A549 (cell line): ENCODE measurements around the gene TMEM121. TPM values are rescaled to one million over a fixed set of nuclear protein-coding genes. Genes with fewer than 3 reads are reported as not detected.

Experiments used
- ATAC-seq, 2 experiments: fragments of 200-7000 bp in 1 of 2; fragments of >200 bp in 1 of 2; cut with Nextera tagmentation in 1 of 2; cut with Tn5 transposase in 1 of 2; 3 replicates each; pipeline versions ENCODE4 v1.8.0 to v1.9.1; 2018 to 2020; ENCODE audit warnings: mild to moderate bottlenecking in 1 of 2, moderate library complexity in 1 of 2
- CTCF ChIA-PET: fragments of 300-600 bp; sonication (Branson Sonifier 250); formaldehyde crosslinking; extraction: SDS; loops from one replicate; lab custom pipeline; 2021; ENCODE audit warnings: antibody characterized with exemption, inconsistent platforms; lab: Yijun Ruan, JAX
- POLR2A ChIA-PET: fragments of 350-600 bp; formaldehyde crosslinking; extraction: SDS; loops from one replicate; lab custom pipeline; 2021; ENCODE audit warnings: antibody characterized with exemption, inconsistent platforms; lab: Yijun Ruan, JAX
- DNase-seq, 2 experiments: peaks; one replicate each; pipeline versions ENCODE4 v3.0.0 to v3.0.0-alpha.2; 2011 to 2016; ENCODE audit warnings: low read depth in 1 of 2, low spot score in 1 of 2
- FAIRE-seq: peaks from 2 replicates; lab custom pipeline; 2011; peaks lifted over from hg19 to GRCh38; lab: Jason Lieb, UNC
- H3K27ac ChIP-seq, 2 experiments: fragments of >200 bp; sonication (Bioruptor Twin); formaldehyde crosslinking; 3 replicates each; pipeline ENCODE4 v1.5.1; 2016 to 2017
- H3K4me1 ChIP-seq: fragments of >200 bp; sonication (Bioruptor Twin); formaldehyde crosslinking; 3 replicates; pipeline ENCODE4 v1.6.1; 2016
- H3K4me2 ChIP-seq: fragments of >200 bp; sonication (Bioruptor Twin); formaldehyde crosslinking; 3 replicates; pipeline ENCODE4 v1.6.1; 2016
- H3K4me3 ChIP-seq: fragments of >200 bp; sonication (Bioruptor Twin); formaldehyde crosslinking; 3 replicates; pipeline ENCODE4 v1.5.1; 2016
- H3K9me3 ChIP-seq: fragments of >200 bp; sonication (Bioruptor Twin); formaldehyde crosslinking; 3 replicates; pipeline ENCODE4 v1.6.1; 2016
- CBX8 ChIP-seq: fragments of 200-600 bp; sonication (generic); IDR thresholded peaks from 2 replicates; pipeline ENCODE4 v1.6.1; 2016
- CEBPB ChIP-seq, 2 experiments: fragments of >200 bp in 1 of 2; sonication (Bioruptor Twin) in 1 of 2; formaldehyde crosslinking in 1 of 2; IDR thresholded peaks; 2 replicates each; pipeline ENCODE4 v1.6.1; 2012 to 2016
- CHD4 ChIP-seq: fragments of 200-600 bp; sonication (generic); IDR thresholded peaks from 2 replicates; pipeline ENCODE4 v1.6.1; 2016; ENCODE audit warnings: antibody characterized with exemption, mild to moderate bottlenecking, borderline replicate concordance
- FOSB ChIP-seq: fragments of 250-450 bp; sonication (Bioruptor Pico); IDR thresholded peaks from 2 replicates; pipeline ENCODE4 v1.5.0; 2020; ENCODE audit warnings: mild to moderate bottlenecking, moderate library complexity
- FOXS1 ChIP-seq: fragments of 250-450 bp; sonication (Bioruptor Pico); IDR thresholded peaks from 2 replicates; pipeline ENCODE4 v1.5.0; 2020; ENCODE audit warnings: mild to moderate bottlenecking, moderate library complexity
- GATA3 ChIP-seq: IDR thresholded peaks from 2 replicates; pipeline ENCODE4 v1.6.1; 2012; ENCODE audit warnings: borderline replicate concordance
- HEYL ChIP-seq: fragments of 250-450 bp; sonication (Bioruptor Pico); IDR thresholded peaks from 2 replicates; pipeline ENCODE4 v1.8.0; 2021; ENCODE audit warnings: mild to moderate bottlenecking, moderate library complexity
- HOXA7 ChIP-seq: fragments of 250-450 bp; sonication (Bioruptor Pico); IDR thresholded peaks from 2 replicates; pipeline ENCODE4 v1.5.0; 2020; ENCODE audit warnings: mild to moderate bottlenecking, moderate library complexity
- KDM1A ChIP-seq: fragments of 200-600 bp; sonication (generic); IDR thresholded peaks from 2 replicates; pipeline ENCODE4 v1.6.1; 2016; ENCODE audit warnings: low read depth, mild to moderate bottlenecking
- NPAS2 ChIP-seq: fragments of 250-450 bp; sonication (Bioruptor Pico); IDR thresholded peaks from 2 replicates; pipeline ENCODE4 v1.8.0; 2022; ENCODE audit warnings: mild to moderate bottlenecking, moderate library complexity, borderline replicate concordance
- RAD21 ChIP-seq, 2 experiments: fragments of >200 bp in 1 of 2; sonication (Bioruptor Twin) in 1 of 2; formaldehyde crosslinking in 1 of 2; IDR thresholded peaks in 1 of 2; conservative IDR thresholded peaks in 1 of 2; 2 replicates in 1 of 2; 3 replicates in 1 of 2; pipeline ENCODE4 v1.6.1; 2012 to 2018; ENCODE audit warnings: inconsistent platforms in 1 of 2
- RARB ChIP-seq: fragments of 250-450 bp; sonication (Bioruptor Pico); IDR thresholded peaks from 2 replicates; pipeline ENCODE4 v1.8.0; 2021; ENCODE audit warnings: mild to moderate bottlenecking, moderate library complexity
- RCOR1 ChIP-seq: fragments of 150-350 bp; IDR thresholded peaks from 2 replicates; pipeline ENCODE4 v1.6.1; 2014; ENCODE audit warnings: antibody characterized with exemption, low read length, low read depth
- RFX5 ChIP-seq: fragments of 450-650 bp; IDR thresholded peaks from 2 replicates; pipeline ENCODE4 v1.7.1; 2014; ENCODE audit warnings: antibody characterized with exemption, mild to moderate bottlenecking, moderate library complexity
- SREBF2 ChIP-seq: fragments of 450-650 bp; IDR thresholded peaks from 2 replicates; pipeline ENCODE4 v1.6.1; 2014; ENCODE audit warnings: mild to moderate bottlenecking, moderate library complexity
- TFCP2L1 ChIP-seq: fragments of 250-450 bp; sonication (Bioruptor Pico); IDR thresholded peaks from 2 replicates; pipeline ENCODE4 v1.5.0; 2021; ENCODE audit warnings: mild to moderate bottlenecking
- TP53 ChIP-seq: fragments of 250-450 bp; sonication (Bioruptor Pico); IDR thresholded peaks from 2 replicates; pipeline ENCODE4 v1.5.0; 2021; ENCODE audit warnings: mild to moderate bottlenecking, moderate library complexity
- ZSCAN20 ChIP-seq: fragments of 250-450 bp; sonication (Bioruptor Pico); IDR thresholded peaks from 2 replicates; pipeline ENCODE4 v1.8.0; 2022; ENCODE audit warnings: mild to moderate bottlenecking, moderate library complexity
- WGBS: methylation state at CpG from one replicate; pipeline ENCODE4 v1.1.6; 2017; ENCODE audit errors: missing lambda C conversion rate; 5-methylcytosine and 5-hydroxymethylcytosine counted together
- polyA plus RNA-seq, 4 experiments: library from polyadenylated mRNA; depleted of rRNA in 3 of 4; stranded (reverse); fragments of >200 nt; fragmentation: RNase III in 1 of 4; extraction: RNeasy Plus Mini Kit Qiagen cat#74134 plus additional on column Dnase treatment in 1 of 4; gene quantifications; 2 replicates in 3 of 4; 3 replicates in 1 of 4; pipeline ENCODE4 v1.2.3, GENCODE V29; 2011 to 2017
- TF ChIP-seq, protein P1 (sequence below): fragments of >200 bp; sonication (Bioruptor Twin); formaldehyde crosslinking; IDR thresholded peaks from 3 replicates; pipeline ENCODE4 v1.6.1; 2016
- TF ChIP-seq, protein P2 (sequence below): IDR thresholded peaks from 2 replicates; pipeline ENCODE4 v1.6.1; 2012

The TMEM121 gene
- polyA plus RNA-seq, 2 of the 4 experiments (the other 2 are of a cell fraction) = 2.3 to 5.7 TPM

DNA sequence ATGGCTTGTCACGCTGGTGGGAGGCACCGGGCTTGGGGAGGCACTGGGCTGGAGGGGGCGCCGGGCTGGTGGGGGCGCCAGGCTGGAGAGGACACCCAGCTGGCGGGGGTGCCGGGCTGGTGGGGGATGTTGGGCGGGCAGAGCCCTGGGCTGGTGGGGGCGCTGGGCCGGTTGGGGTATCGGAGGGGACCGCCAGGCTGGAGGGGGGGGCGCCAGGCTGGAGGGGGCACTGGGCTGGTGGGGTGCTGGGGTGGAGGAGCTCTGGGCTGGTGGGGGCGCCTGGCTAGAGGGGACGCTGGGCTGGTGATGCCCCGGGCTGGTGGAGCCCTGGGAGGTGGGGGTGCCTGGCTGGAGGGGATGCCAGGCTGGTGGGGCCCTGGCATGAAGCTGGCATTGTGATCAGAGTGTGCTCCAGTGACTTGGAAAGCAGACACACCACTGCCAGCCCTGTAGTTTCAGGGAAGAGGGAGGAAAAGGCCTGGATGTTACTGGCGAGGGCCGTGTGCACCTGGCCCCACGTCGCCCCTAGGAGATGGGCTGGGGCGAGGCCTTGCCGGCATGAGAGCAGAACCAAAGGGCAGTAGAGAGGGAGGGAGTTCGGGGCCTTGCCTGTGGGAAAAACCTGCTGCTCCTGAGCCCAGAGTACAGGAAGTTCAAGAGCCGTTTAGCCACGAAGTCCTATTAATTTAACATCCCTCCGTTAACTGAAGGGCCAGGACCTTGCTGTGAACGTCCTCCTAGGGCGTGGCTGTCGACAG lies 22.3 kb upstream of the TMEM121 start:
- no peaks in the 10 kb centered on the region for H3K4me1 ChIP-seq
- peak in 1 of 2 experiments; percentile 13 for DNase-seq
- POLR2A ChIA-PET = no interaction called here

DNA sequence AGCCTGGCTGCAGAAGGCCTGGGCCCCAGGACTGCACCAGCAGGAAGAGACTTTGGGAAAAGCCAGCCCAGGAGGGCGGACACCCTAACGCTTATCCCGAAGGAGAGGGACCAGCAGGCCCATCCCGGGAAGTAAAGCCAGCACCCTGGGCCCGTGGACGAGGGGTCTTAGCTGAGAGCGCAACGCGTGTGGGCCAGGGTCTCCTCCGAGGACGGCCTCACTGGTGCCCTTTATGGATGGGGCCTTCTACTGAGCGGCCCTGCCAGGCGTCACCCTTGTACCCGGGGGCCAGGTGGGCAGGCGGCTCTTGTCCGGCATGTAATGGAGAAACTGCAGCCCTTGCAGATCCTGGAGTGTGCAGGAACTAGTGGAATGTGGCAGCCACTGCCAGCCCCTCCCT lies 21.3 kb upstream of the TMEM121 start:
- FAIRE-seq (no peak), DNase-seq (no peak), ATAC-seq (no peak; a peak in 1 of 6 replicates)
- H3K9me3 ChIP-seq = no peaks in the 10 kb centered on the region
- 83% methylated on average over 11 of the region's 16 CpGs for WGBS
- TF ChIP-seq CEBPB (IDR thresholded peaks at IDR 0.05) (no peak), RCOR1 (no peak), CBX8 (no peak), HEYL (CRISPR knock-in tag) (no peak), RARB (no peak), HOXA7 (CRISPR knock-in tag) (no peak)
- TF ChIP-seq, protein P1, sequence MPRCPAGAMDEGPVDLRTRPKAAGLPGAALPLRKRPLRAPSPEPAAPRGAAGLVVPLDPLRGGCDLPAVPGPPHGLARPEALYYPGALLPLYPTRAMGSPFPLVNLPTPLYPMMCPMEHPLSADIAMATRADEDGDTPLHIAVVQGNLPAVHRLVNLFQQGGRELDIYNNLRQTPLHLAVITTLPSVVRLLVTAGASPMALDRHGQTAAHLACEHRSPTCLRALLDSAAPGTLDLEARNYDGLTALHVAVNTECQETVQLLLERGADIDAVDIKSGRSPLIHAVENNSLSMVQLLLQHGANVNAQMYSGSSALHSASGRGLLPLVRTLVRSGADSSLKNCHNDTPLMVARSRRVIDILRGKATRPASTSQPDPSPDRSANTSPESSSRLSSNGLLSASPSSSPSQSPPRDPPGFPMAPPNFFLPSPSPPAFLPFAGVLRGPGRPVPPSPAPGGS = no peak
- POLR2A ChIA-PET = no interaction called here
- CTCF ChIA-PET = interaction anchor here (1.3 to 4.6 kb wide), 2 partner anchors 15 to 32 kb away, joined by 3 to 19 read pairs; no protein-coding TSS in a partner anchor
- H3K4me1 ChIP-seq = no peaks in the 10 kb centered on the region
- no peak overlapping the region for H3K27ac ChIP-seq
- H3K4me2 ChIP-seq = no peak overlapping the region
- H3K4me3 ChIP-seq = no peak overlapping the region

More for the DNA sequence above, 22.3 kb upstream of the TMEM121 start:
- Histone ChIP-seq H3K9me3 (no peaks in the 10 kb centered on the region), H3K4me3 (no peak overlapping the region), H3K4me2 (no peak overlapping the region), H3K27ac (no peak overlapping the region)
- WGBS = 72% methylated on average over 15 of the region's 29 CpGs
- ATAC-seq (peak; percentile 5 to 11; a peak in 3 of 6 replicates), FAIRE-seq (no peak)
- CTCF ChIA-PET = interaction anchor here (1.1 to 4.6 kb wide), 4 partner anchors 10 to 33 kb away, joined by 3 to 19 read pairs (median 5); no protein-coding TSS in a partner anchor
- TF ChIP-seq TP53 (CRISPR knock-in tag) (no peak), ZSCAN20 (no peak), TFCP2L1 (CRISPR knock-in tag) (peak; percentile 17; the same call in 1 of the 2 replicates), NPAS2 (CRISPR knock-in tag) (no peak), RFX5 (no peak), FOSB (0 out of 2 replicates have a peak, but pooled peaks have one; percentile 16), FOXS1 (no peak)
- TF ChIP-seq, protein P2, sequence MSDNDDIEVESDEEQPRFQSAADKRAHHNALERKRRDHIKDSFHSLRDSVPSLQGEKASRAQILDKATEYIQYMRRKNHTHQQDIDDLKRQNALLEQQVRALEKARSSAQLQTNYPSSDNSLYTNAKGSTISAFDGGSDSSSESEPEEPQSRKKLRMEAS = no peak

DNA sequence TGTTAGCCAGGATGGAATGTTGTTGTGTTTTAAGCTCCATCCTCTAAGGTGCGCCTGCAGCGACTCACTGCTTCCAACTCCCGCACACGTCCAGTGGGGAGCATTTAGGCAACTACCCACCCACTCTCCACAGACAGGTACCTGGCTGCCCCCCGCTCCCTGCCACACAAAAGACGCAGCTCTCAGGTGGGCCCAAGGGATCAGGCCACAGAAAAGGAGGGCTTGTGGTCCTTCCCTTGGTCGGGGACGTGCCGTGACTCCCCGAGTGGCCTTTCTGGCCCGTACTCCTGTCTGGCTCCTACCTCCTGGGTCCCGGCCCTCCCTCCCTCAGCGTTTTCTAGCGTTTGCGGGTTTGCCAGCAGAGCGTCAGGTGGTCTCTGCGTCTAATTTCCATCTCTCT lies 19.1 kb upstream of the TMEM121 start:
- no peak overlapping the region for H3K4me2 ChIP-seq
- no peak for FAIRE-seq
- peaks cover 11% of the 10 kb centered on the region for H3K4me1 ChIP-seq
- ChIA-PET POLR2A (no interaction called here), CTCF (interaction anchor here (0.6 to 1.9 kb wide), 5 partner anchors 12 to 323 kb away, joined by 3 to 5 read pairs (median 3); no protein-coding TSS in a partner anchor)
- H3K9me3 ChIP-seq = no peaks in the 10 kb centered on the region
- no peak overlapping the region for H3K4me3 ChIP-seq
- no peak for DNase-seq
- 82% methylated on average over 16 of the region's 17 CpGs for WGBS
- no peak for TF ChIP-seq RAD21 (conservative IDR thresholded peaks at IDR 0.05 in 1 of 2, IDR thresholded peaks at IDR 0.05 in 1 of 2)
- no peak for TF ChIP-seq KDM1A
- no peak for TF ChIP-seq SREBF2
- no peak for TF ChIP-seq HOXA7 (CRISPR knock-in tag)
- TF ChIP-seq RCOR1 = no peak
- no peak for TF ChIP-seq NPAS2 (CRISPR knock-in tag)
- TF ChIP-seq CHD4 = no peak
- no peak for TF ChIP-seq GATA3
- no peak for ATAC-seq
- no peak overlapping the region for H3K27ac ChIP-seq
